ENCODE measurements around the gene SAMHD1.

SAMHD1 gene

GRCh38 chr20:36865076-36865860 lies 86.2 kb downstream of the SAMHD1 start:
- no peak overlapping the region for H3K4me3 ChIP-seq (ENCODE audit: low read depth, low read length)
- DNase-seq: no peak
- no peaks in the 10 kb centered on the region for H3K36me3 ChIP-seq (replicated peaks)
- no peak overlapping the region for H3K27ac ChIP-seq
- TF ChIP-seq CTCF (IDR thresholded peaks at IDR 0.05; ENCODE audit: low read depth, low read length, missing control alignments): no peak
- in situ Hi-C loops (cut with HindIII; ENCODE audit: low pct_ligation_motif_present, low sequenced_read_pairs): no loop called here
- no peaks in the 10 kb centered on the region for H3K27me3 ChIP-seq (replicated peaks)

- DNase-seq: no peak
- in situ Hi-C loops (cut with HindIII; ENCODE audit: low pct_ligation_motif_present, low sequenced_read_pairs): no loop called here
- Histone ChIP-seq H3K27ac (peak overlapping the region; percentile 2), H3K27me3 (replicated peaks) (no peaks in the 10 kb centered on the region), H3K36me3 (replicated peaks) (no peaks in the 10 kb centered on the region), H3K4me3 (ENCODE audit: low read depth, low read length) (peak overlapping the region; percentile 68)
- TF ChIP-seq CTCF (IDR thresholded peaks at IDR 0.05; ENCODE audit: low read depth, low read length, missing control alignments): no peak
Measured at GRCh38 chr20:36862857-36863668, 88.4 kb downstream of the SAMHD1 start.

- Histone ChIP-seq H3K27me3 (replicated peaks) (no peaks in the 10 kb centered on the region), H3K36me3 (replicated peaks) (no peaks in the 10 kb centered on the region), H3K4me3 (ENCODE audit: low read depth, low read length) (peak overlapping the region; percentile 68), H3K27ac (peak overlapping the region; percentile 25)
- TF ChIP-seq CTCF (IDR thresholded peaks at IDR 0.05; ENCODE audit: low read depth, low read length, missing control alignments): peak; percentile 1
- in situ Hi-C loops (cut with HindIII; ENCODE audit: low pct_ligation_motif_present, low sequenced_read_pairs): no loop called here
- peak; percentile 70 for DNase-seq
Measured at GRCh38 chr20:36861875-36862801, 89.4 kb downstream of the SAMHD1 start.

- no peaks in the 10 kb centered on the region for H3K27me3 ChIP-seq (replicated peaks)
- peak overlapping the region; percentile 68 for H3K4me3 ChIP-seq (ENCODE audit: low read depth, low read length)
- no peak for TF ChIP-seq CTCF (IDR thresholded peaks at IDR 0.05; ENCODE audit: low read depth, low read length, missing control alignments)
- no peaks in the 10 kb centered on the region for H3K36me3 ChIP-seq (replicated peaks)
- in situ Hi-C loops (cut with HindIII; ENCODE audit: low pct_ligation_motif_present, low sequenced_read_pairs): no loop called here
- H3K27ac ChIP-seq: no peak overlapping the region
- DNase-seq: no peak
Measured at GRCh38 chr20:36861625-36861874, 90.0 kb downstream of the SAMHD1 start.

GRCh38 chr20:36860811-36861624 lies 90.5 kb downstream of the SAMHD1 start:
- TF ChIP-seq CTCF (IDR thresholded peaks at IDR 0.05; ENCODE audit: low read depth, low read length, missing control alignments): no peak
- H3K36me3 ChIP-seq (replicated peaks): no peaks in the 10 kb centered on the region
- no peak for DNase-seq
- in situ Hi-C loops (cut with HindIII; ENCODE audit: low pct_ligation_motif_present, low sequenced_read_pairs): no loop called here
- peak overlapping the region; percentile 68 for H3K4me3 ChIP-seq (ENCODE audit: low read depth, low read length)
- no peaks in the 10 kb centered on the region for H3K27me3 ChIP-seq (replicated peaks)
- H3K27ac ChIP-seq: no peak overlapping the region

Data from brain microvascular endothelial cell (primary cell).